Activated T-cell treated with anti-CD3 and anti-CD28 coated beads, Interleukin-2, amount 50 U/mL, for 72 hours (primary cell): ENCODE data around the gene SLMAP. TPM values are rescaled to one million over a fixed set of nuclear protein-coding genes. Genes with fewer than 3 reads are reported as not detected.

Source experiments
- ATAC-seq, 2 donors: fragments of 150-1000 bp; cut with Tn5 transposase; replicated peaks in 1 of 2; 2 replicates each; pipeline ENCODE4 v1.10.0; 2021; ENCODE audit warnings: moderate library complexity in 2 of 2, mild to moderate bottlenecking in 1 of 2
- DNase-seq, 2 donors: peaks; one replicate each; pipeline ENCODE4 v3.0.0; 2021 to 2022; ENCODE audit warnings: mixed read lengths in 1 of 2
- H3K27ac Mint-ChIP-seq: one replicate; pipeline ENCODE4 v1.8.0; 2022; ENCODE audit warnings: mild to moderate bottlenecking, moderate library complexity, mixed read lengths
- H3K27me3 Mint-ChIP-seq: one replicate; pipeline ENCODE4 v1.8.0; 2022; ENCODE audit warnings: low read depth, mixed read lengths
- H3K36me3 Mint-ChIP-seq, 2 donors: one replicate each; pipeline ENCODE4 v1.8.0; 2022; ENCODE audit warnings: mixed read lengths in 2 of 2, mild to moderate bottlenecking in 1 of 2; ENCODE audit not compliant: insufficient read depth in 2 of 2
- H3K4me1 Mint-ChIP-seq: one replicate; pipeline ENCODE4 v1.8.0; 2022; ENCODE audit warnings: low read depth, mixed read lengths
- H3K4me3 Mint-ChIP-seq, 2 donors: one replicate each; pipeline ENCODE4 v1.8.0; 2022; ENCODE audit warnings: mild to moderate bottlenecking in 2 of 2, mixed read lengths in 2 of 2, moderate library complexity in 2 of 2
- H3K9me3 Mint-ChIP-seq, 2 donors: one replicate each; pipeline ENCODE4 v1.8.0; 2022; ENCODE audit warnings: mixed read lengths in 2 of 2
- total RNA-seq, 2 donors: library from RNA; stranded (reverse); gene quantifications; one replicate each; pipeline ENCODE4 v1.2.3, GENCODE V29; 2022

Gene SLMAP
- total RNA-seq, 2 donors from 2014 or later: 36.5 to 42.9 TPM

DNA sequence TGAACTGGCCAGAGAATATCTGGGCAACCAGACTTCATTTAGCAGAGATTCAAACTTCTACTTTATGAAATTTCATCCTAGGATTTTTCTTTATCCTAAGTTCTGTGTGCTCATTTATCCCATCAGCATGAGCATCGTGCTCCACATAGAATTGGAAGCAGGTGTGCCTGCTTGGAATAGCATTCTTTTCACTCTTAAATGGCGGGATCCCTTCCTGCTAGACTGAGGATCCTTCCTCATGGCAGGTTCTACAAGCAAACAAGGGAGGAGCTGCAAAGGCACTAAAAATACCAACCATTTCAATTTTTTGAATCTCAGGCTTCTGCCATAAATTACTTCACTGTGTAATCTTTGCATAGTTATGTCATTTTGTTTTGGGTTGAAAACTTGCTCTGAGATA, 177.5 kb downstream of the SLMAP start:
- H3K4me3 Mint-ChIP-seq: no peak overlapping the region
- peaks cover 0 to 1% of the 10 kb centered on the region in 2 donors for H3K36me3 Mint-ChIP-seq
- DNase-seq (no peak), ATAC-seq (no peak)
- no peak overlapping the region for H3K27ac Mint-ChIP-seq
- H3K27me3 Mint-ChIP-seq: no peaks in the 10 kb centered on the region
- no peaks in the 10 kb centered on the region for H3K9me3 Mint-ChIP-seq
- H3K4me1 Mint-ChIP-seq: no peaks in the 10 kb centered on the region

DNA sequence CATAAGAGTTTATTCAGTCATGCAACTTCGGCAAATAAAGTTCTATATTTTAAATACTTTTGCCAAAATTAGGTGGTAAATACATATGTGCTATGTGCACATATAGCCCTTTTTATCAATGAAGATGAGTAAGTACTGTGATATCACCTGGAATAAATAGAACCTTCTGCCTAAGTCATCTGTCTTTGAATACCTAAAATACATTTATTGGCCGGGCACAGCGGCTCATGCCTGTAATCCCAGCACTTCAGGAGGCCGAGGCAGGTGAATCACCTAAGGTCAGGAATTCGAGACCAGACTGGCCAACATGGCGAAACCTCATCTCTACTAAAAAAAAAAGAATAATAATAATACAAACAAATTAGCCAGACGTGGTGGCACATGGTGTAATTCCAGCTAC, 178.3 kb downstream of the SLMAP start:
- Mint-ChIP-seq H3K9me3 (no peaks in the 10 kb centered on the region), H3K4me1 (no peaks in the 10 kb centered on the region), H3K36me3 (peaks cover 0 to 1% of the 10 kb centered on the region in 2 donors), H3K27me3 (no peaks in the 10 kb centered on the region), H3K27ac (no peak overlapping the region), H3K4me3 (no peak overlapping the region)
- no peak for DNase-seq
- no peak for ATAC-seq

DNA sequence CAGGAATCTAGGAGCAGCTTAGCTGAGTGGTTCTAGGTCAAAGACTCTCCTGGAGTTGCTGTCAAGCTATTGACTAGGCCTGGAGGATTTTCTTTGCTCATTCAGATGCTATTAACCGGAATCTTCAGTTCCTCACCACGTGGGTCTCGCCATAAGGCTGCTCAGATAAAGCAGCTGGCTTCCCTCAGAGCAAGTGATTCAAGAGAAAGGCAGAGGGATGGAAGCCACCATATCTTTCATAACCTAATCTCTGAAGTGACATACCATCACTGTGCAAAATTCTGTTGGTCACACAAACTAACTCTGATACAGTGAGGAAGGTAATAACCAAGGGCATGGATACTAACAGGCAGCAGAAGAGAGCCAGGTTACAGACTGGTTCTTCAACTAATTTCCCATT, 179.4 kb downstream of the SLMAP start:
- no peak overlapping the region for H3K4me3 Mint-ChIP-seq
- no peaks in the 10 kb centered on the region for H3K9me3 Mint-ChIP-seq
- DNase-seq: no peak
- peaks cover 0 to 1% of the 10 kb centered on the region in 2 donors for H3K36me3 Mint-ChIP-seq
- no peaks in the 10 kb centered on the region for H3K4me1 Mint-ChIP-seq
- H3K27me3 Mint-ChIP-seq: no peaks in the 10 kb centered on the region
- ATAC-seq: no peak
- H3K27ac Mint-ChIP-seq: no peak overlapping the region

DNA sequence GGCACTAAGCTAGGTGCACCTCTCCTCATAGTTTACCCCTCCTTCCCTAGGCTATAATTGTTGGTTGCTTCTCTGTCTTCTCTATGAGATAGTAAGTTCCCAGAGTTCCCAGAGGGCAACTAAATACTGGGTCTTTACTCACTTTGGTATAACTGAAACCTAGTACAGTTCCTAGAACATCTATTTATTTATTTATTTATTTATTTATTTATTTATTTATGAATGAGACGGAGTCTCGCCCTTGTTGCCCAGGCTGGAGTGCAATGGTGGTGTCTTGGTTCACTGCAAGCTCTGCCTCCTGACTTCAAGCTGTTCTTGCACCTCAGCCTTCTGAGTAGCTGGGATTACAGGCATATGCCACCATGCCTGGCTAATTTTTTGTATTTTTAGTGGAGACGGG, 181.0 kb downstream of the SLMAP start:
- no peaks in the 10 kb centered on the region for H3K27me3 Mint-ChIP-seq
- H3K4me3 Mint-ChIP-seq: no peak overlapping the region
- ATAC-seq (no peak), DNase-seq (no peak)
- no peak overlapping the region for H3K27ac Mint-ChIP-seq
- H3K9me3 Mint-ChIP-seq: peaks cover 0 to 5% of the 10 kb centered on the region in 2 donors
- H3K4me1 Mint-ChIP-seq: no peaks in the 10 kb centered on the region
- H3K36me3 Mint-ChIP-seq: peaks cover 0 to 1% of the 10 kb centered on the region in 2 donors

DNA sequence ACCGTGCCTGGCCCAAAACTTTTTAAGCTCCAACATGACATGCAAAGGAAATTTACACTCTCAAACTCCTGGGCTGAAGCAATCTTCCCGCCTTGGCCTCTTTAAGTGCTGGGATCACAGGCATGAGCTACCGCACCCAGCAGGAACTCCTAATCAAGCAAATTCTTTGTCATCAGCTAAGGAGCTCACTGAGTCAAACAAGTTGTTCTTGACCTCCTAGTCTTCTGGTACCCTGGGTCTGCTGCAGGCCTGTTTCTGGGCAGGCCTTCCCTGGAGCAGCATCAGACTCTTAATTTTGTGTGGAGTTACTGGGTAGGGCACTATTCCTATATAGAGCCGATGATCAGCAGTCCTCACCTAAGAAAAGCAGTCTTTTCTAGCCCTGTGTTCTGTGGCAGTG, 183.7 kb downstream of the SLMAP start:
- Mint-ChIP-seq H3K36me3 (no peaks in the 10 kb centered on the region), H3K27me3 (no peaks in the 10 kb centered on the region), H3K27ac (no peak overlapping the region), H3K9me3 (peaks cover 0 to 5% of the 10 kb centered on the region in 2 donors), H3K4me3 (no peak overlapping the region), H3K4me1 (no peaks in the 10 kb centered on the region)
- ATAC-seq: no peak
- DNase-seq: no peak

DNA sequence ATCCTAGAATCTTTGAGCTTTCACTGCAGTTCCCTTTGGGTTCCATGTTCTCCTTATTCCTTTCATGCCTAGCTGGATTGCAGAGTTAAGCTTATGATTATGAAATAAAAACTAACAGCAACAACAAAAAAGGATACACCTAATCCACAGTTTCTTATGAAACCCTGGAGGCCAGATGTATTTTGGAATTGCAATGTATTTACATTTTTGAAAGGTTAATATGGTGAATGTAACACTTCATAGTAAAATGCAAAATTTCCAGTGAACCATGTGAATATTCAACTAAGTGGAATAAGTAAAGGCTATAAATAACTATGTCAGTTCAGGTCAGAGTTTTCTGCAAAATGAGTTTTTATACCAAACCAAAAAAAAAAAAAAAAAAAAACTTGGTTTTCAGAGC, 186.3 kb downstream of the SLMAP start:
- no peak overlapping the region for H3K4me3 Mint-ChIP-seq
- no peaks in the 10 kb centered on the region for H3K36me3 Mint-ChIP-seq
- no peak for ATAC-seq
- H3K27ac Mint-ChIP-seq: no peak overlapping the region
- no peak for DNase-seq
- no peaks in the 10 kb centered on the region for H3K27me3 Mint-ChIP-seq
- no peaks in the 10 kb centered on the region for H3K4me1 Mint-ChIP-seq
- H3K9me3 Mint-ChIP-seq: peaks cover 0 to 5% of the 10 kb centered on the region in 2 donors

DNA sequence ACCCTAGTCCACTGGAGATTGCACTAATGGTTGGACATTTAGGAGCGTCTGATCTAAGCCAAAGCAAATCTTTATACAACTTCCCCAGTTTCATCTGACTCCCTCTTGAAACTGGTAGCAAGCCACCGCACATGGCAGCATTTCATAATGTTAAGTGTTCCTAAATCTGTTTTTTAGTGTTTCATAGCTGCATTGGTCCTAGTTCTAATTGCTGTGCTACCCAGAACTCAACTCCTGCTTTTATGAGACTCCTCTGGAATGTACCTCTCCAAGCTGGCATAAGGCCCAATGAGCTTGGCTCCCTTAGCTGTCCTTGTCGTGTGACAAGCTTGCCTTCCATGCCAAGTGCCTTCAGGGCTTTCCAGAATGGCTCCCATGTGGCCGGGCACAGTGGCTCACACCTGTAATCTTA, 186.8 kb downstream of the SLMAP start:
- Mint-ChIP-seq H3K27ac (no peak overlapping the region), H3K9me3 (peaks cover 0 to 5% of the 10 kb centered on the region in 2 donors), H3K4me1 (no peaks in the 10 kb centered on the region), H3K4me3 (no peak overlapping the region), H3K27me3 (peaks cover 3% of the 10 kb centered on the region), H3K36me3 (no peaks in the 10 kb centered on the region)
- ATAC-seq (no peak), DNase-seq (no peak)

DNA sequence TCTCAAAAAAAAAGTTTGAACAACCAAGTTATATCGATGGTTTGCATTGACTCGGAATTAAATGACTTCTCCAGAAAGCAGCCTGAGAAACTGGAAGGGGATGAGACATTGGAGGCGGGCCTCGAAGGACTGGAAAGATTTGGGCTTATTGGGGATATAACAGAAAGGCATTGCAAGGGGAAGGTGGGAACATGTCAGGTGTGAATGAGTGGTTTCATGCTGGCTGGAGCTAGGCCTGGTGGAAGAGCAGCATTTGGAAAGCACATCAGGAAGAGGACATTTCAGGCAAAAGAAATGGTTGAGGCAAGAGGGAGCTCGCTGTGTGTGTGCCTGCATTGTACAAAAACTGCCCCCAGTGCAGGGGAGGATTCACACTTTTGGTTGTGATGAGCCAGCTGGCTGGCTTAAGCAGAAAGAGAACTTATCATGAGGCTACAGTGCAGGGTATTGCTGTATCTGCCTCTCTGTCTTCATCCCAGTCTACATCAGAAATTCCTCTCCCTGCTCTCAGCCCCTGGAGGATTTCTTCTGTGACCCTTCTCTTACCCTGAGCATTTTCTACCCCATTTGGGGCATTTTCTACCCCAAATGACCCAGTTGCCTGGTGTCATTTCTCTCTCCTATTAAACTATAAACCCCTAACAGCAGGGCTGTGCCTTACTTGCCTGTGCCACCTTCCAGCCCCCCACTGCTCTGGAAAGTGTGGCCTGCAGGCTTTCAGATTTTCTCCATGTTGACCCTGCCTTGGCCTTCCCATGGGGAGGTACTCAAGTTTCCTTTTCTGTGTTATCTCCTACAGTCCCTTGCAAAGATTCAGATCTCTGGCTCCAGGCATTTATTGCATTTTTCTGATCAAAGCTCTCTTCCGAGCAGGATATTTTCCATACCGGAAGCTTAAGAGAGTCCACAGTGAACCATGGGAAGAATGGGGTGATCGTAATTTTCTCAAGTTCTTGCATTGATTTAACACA, 187.7 kb downstream of the SLMAP start:
- Mint-ChIP-seq H3K36me3 (no peaks in the 10 kb centered on the region), H3K4me1 (no peaks in the 10 kb centered on the region)

DNA sequence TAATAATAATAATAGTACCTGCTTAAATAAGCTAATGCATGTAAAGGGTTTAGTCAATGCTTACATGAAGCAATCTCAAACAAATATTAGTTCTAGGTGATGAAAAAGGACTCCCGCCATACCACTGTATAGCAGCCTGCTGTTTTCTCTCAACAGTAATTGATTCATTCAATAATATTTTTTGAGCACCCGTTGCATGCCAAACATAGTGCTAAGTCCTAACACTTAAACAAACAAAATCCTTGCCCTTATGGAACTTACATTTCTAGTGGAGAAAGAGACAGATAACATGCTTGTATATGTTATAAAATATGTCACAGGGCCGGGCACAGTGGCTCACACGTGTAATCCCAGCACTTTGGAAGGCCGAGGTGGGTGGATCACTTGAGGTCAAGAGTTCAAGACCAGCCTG, 190.9 kb downstream of the SLMAP start:
- no peak overlapping the region for H3K4me3 Mint-ChIP-seq
- peaks cover 13% of the 10 kb centered on the region for H3K27me3 Mint-ChIP-seq
- H3K27ac Mint-ChIP-seq: no peak overlapping the region
- H3K9me3 Mint-ChIP-seq: peaks cover 0 to under 1% of the 10 kb centered on the region in 2 donors
- no peak for ATAC-seq
- peaks cover 5% of the 10 kb centered on the region for H3K4me1 Mint-ChIP-seq
- DNase-seq: no peak
- no peaks in the 10 kb centered on the region for H3K36me3 Mint-ChIP-seq

More for the DNA sequence above, 187.7 kb downstream of the SLMAP start:
- no peak for DNase-seq
- peak in 1 of 2 donors; percentile 18 for ATAC-seq
- H3K4me3 Mint-ChIP-seq: no peak overlapping the region
- no peak overlapping the region for H3K27ac Mint-ChIP-seq
- peaks cover 10% of the 10 kb centered on the region for H3K27me3 Mint-ChIP-seq
- H3K9me3 Mint-ChIP-seq: peaks cover 0 to 5% of the 10 kb centered on the region in 2 donors

DNA sequence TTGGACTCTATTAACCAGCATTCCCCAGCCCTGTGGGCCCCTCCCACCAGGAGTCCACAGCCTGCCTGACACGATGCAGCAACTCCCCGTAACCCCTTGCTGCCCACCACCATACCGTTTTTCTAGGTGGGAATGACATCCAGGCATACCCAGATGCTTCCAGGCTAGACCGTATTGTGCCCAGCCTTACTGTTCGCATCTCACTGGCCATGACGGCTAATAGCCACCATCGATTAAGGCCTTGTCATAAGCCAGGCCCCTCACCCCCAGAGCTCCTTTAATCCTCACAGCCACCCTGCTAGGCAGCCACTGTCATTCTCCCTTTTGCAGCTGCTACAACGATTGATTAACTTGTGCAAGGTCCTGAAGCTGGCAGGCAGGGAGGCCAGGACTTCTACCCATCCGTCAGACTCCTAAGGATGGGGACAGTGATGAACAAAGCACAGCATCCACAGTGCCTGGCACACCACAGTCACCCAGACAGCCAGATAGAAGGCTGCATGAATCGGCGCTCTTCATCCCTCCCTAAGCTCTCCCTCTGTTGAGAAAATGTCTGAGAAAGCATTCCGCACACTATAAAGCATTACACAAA, 192.1 kb downstream of the SLMAP start:
- H3K4me3 Mint-ChIP-seq: no peak overlapping the region
- no peaks in the 10 kb centered on the region for H3K9me3 Mint-ChIP-seq
- ATAC-seq: no peak
- no peaks in the 10 kb centered on the region for H3K36me3 Mint-ChIP-seq
- peaks cover 5% of the 10 kb centered on the region for H3K4me1 Mint-ChIP-seq
- no peak for DNase-seq
- peaks cover 13% of the 10 kb centered on the region for H3K27me3 Mint-ChIP-seq
- no peak overlapping the region for H3K27ac Mint-ChIP-seq

DNA sequence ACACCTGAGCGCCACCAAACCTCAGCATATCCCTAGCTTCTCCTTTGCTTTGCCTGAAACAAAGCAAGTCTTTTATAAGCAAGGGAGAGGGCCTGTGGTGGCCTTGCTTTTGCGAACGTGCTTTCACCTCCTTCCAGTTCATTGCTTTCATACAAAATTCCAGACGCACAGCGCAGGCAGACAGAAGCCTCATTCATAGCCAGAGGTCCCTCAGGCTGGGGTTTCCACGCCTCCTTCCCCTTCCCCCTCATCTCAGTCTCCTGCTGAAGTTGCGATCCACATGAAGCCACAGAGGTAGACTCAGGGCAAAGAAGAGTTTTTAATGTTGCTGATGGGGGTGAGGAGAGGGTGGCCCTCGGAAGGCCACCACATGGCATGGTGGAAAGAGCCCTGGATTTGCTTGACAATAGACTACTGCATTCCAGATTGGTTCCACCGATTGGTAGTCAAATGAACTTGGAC, 192.7 kb downstream of the SLMAP start:
- Mint-ChIP-seq H3K4me1 (peaks cover 5% of the 10 kb centered on the region), H3K27ac (no peak overlapping the region), H3K36me3 (no peaks in the 10 kb centered on the region), H3K9me3 (no peaks in the 10 kb centered on the region), H3K27me3 (peaks cover 13% of the 10 kb centered on the region), H3K4me3 (no peak overlapping the region)
- ATAC-seq (no peak), DNase-seq (no peak)

DNA sequence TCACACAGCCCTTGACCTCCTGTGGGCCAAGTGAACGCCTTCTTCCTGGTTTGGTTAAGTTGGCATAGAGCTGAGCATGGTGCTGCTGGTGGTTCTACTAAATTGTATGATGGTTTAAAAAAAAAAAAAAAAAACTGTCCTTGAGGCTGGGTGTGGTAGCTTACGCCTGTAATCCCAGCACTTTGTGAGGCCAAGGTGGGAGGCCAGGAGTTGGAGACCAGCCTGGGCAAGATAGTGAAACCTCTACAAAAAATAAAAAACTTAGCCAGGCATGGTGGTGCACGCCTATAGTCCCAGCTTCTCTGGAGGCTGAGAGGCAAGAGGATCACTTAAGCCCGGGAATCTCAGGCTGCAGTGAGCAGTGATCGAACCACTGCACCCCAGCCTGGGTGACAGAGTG, 193.2 kb downstream of the SLMAP start:
- Mint-ChIP-seq H3K4me3 (no peak overlapping the region), H3K9me3 (no peaks in the 10 kb centered on the region), H3K4me1 (peaks cover 5% of the 10 kb centered on the region), H3K36me3 (no peaks in the 10 kb centered on the region), H3K27ac (no peak overlapping the region), H3K27me3 (peaks cover 13% of the 10 kb centered on the region)
- no peak for ATAC-seq
- DNase-seq: no peak

DNA sequence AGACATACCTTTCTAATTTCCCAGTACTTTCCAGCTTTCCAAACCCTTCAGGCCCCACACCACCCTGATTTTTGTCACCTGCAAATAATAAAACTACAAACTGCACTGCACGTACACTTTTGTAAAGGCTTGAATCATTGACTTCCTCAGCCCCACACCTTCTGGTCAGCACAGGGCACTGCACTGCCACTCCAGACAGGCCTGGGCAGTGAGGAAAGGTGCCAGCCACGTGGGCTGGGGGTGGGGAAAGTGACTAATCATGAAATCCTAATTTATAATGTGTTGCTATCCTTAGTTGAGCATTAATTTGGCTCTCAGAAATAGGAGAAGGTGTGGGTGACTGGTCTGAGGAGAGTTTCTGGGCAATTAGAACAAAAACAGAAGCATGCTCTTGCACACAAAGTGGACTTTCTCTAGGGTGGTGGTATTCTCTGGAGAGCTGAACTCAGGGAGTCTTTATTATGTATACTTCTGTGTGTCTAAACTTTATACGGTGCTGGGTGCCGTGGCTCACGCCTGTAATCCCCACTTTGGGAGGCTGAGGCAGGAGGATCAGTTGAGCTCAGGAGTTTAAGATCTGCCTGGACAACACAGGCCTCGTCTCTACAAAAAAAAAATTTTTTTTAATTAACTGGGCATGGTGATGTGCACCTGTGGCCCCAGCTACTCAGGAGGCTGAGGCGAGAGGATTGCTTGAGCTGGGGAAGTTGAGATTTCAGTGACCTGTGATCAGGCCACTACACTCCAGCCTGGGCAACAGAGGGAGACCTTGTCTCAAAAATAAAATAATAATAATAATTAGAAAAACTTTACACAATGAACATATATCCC, 193.9 kb downstream of the SLMAP start:
- Mint-ChIP-seq H3K9me3 (no peaks in the 10 kb centered on the region), H3K36me3 (no peaks in the 10 kb centered on the region), H3K4me1 (peaks cover 5% of the 10 kb centered on the region), H3K27me3 (peaks cover 13% of the 10 kb centered on the region), H3K4me3 (no peak overlapping the region), H3K27ac (no peak overlapping the region)
- DNase-seq (no peak), ATAC-seq (no peak)
